Measurements from ENCODE around the gene TEX264. TPM values are rescaled to one million over a fixed set of nuclear protein-coding genes. Genes with fewer than 3 reads are reported as not detected.

Gene TEX264
- total RNA-seq, 1 experiment from 2014 or later, result 11.8 TPM

DNA sequence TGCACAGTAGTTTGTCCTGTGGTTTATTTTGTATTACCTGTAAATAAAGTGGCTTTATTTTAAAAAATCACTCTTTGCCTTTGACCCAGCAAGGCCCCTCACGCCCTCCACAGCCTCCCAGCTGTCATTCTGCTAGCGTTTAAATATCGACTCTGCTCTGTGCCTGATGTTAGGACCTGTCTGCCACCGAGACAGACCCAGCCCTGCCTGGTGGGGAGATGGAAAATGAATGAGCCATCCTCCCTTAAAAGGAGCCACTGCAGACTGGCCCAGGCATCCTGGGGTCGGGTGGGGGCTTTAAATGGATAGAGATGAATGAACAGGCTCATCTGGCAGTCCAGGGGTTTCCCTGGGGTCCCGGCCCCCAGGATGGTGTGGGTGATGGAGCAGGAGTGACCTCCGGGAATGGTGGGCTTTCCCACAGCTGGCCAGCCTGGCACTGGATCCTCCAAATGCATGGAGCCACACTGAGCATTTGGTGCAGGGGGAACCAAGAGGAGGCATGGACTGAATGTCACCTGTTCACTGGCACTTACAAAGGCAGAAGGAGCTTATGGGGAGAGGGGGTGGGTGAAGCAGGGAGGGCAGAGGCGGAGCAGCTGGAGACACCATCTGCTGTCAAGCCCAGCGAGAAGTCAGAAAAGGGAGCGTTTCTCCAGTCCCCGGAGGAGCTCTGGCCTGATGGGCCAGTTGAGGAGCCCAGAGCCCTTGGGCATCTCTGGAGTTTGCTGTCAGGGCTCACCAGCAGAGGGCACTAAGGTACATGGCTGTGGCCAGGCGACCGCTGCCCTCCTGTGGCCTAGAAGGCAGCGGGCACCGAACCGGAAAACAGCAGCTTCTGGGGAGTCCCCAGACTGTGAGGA lies 47.7 kb downstream of the TEX264 start (continued):
- TF ChIP-seq, protein P1, sequence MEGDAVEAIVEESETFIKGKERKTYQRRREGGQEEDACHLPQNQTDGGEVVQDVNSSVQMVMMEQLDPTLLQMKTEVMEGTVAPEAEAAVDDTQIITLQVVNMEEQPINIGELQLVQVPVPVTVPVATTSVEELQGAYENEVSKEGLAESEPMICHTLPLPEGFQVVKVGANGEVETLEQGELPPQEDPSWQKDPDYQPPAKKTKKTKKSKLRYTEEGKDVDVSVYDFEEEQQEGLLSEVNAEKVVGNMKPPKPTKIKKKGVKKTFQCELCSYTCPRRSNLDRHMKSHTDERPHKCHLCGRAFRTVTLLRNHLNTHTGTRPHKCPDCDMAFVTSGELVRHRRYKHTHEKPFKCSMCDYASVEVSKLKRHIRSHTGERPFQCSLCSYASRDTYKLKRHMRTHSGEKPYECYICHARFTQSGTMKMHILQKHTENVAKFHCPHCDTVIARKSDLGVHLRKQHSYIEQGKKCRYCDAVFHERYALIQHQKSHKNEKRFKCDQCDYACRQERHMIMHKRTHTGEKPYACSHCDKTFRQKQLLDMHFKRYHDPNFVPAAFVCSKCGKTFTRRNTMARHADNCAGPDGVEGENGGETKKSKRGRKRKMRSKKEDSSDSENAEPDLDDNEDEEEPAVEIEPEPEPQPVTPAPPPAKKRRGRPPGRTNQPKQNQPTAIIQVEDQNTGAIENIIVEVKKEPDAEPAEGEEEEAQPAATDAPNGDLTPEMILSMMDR (IDR thresholded peaks at IDR 0.05), result peak; percentile 60
- TF ChIP-seq ZNF263 (CRISPR knock-in tag; IDR thresholded peaks at IDR 0.05; ENCODE audit: low read depth) (no peak), SP1 (CRISPR knock-in tag; conservative IDR thresholded peaks at IDR 0.05) (0 out of 2 replicates have a peak, but pooled peaks have one; percentile 37), ZNF416 (CRISPR knock-in tag; IDR thresholded peaks at IDR 0.05) (no peak), ELF4 (CRISPR knock-in tag; IDR thresholded peaks at IDR 0.05; ENCODE audit: low read depth) (no peak)

DNA sequence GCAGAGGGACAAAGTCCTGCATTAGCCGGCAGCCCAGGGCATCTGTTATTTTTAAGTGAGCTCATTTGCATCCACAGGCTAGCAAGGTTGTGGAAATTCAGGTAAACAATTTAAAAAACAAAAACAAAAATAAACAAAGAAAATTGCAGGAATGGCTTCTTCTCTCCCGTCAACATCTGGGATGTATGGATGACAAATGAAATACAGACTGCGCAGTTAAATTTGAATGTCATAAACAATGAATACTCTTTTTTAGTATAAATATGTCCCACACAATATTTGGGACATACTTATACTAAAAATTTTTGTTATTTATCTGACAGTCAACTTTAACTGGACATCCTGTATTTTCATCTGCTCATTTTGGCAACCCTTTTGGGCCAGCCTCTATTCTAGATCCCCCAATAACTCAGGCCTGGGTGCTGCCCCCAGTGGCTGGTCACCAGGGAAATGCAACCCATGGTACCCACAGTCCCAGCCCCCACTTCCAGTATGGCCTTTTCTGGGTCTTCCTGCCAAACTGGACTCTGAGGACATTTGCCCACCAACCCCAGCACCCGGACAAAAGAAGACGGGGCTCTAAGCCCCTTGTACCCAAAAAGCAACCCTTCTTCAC lies 48.5 kb downstream of the TEX264 start:
- ChIA-PET POLR2A (interaction anchor here (1.0 kb wide), 1 partner anchor 83 kb away, joined by 3 read pairs; no protein-coding TSS in a partner anchor), CTCF (interaction anchor here (0.6 to 6.6 kb wide), 55 partner anchors 10 to 436 kb away, joined by 3 to 190 read pairs (median 6); partner anchors contain the start of genes DCAF1, GPR62, GRM2 and IQCF6)
- no peak for DNase-seq (ENCODE audit: low spot score)
- Mint-ChIP-seq H3K4me1 (peaks cover 16% of the 10 kb centered on the region), H3K27ac (no peak overlapping the region), H3K9me3 (peaks cover 4% of the 10 kb centered on the region; the same call in 1 of the 2 replicates), H3K36me3 (no peaks in the 10 kb centered on the region), H3K27me3 (ENCODE audit: low read depth) (peaks cover 3% of the 10 kb centered on the region; the same call in 1 of the 2 replicates), H3K4me3 (no peak overlapping the region)
- TF ChIP-seq RORB (CRISPR knock-in tag; IDR thresholded peaks at IDR 0.05) (no peak), KAT7 (CRISPR knock-in tag; IDR thresholded peaks at IDR 0.05; ENCODE audit: borderline replicate concordance) (no peak), PRRX2 (CRISPR knock-in tag; IDR thresholded peaks at IDR 0.05) (no peak), IRF2 (CRISPR knock-in tag; IDR thresholded peaks at IDR 0.05; ENCODE audit: borderline replicate concordance, low read depth) (no peak), ZNF396 (CRISPR knock-in tag; IDR thresholded peaks at IDR 0.05; ENCODE audit: borderline replicate concordance) (no peak)
- ATAC-seq, result peak; percentile 23; the same call in 1 of the 2 replicates

DNA sequence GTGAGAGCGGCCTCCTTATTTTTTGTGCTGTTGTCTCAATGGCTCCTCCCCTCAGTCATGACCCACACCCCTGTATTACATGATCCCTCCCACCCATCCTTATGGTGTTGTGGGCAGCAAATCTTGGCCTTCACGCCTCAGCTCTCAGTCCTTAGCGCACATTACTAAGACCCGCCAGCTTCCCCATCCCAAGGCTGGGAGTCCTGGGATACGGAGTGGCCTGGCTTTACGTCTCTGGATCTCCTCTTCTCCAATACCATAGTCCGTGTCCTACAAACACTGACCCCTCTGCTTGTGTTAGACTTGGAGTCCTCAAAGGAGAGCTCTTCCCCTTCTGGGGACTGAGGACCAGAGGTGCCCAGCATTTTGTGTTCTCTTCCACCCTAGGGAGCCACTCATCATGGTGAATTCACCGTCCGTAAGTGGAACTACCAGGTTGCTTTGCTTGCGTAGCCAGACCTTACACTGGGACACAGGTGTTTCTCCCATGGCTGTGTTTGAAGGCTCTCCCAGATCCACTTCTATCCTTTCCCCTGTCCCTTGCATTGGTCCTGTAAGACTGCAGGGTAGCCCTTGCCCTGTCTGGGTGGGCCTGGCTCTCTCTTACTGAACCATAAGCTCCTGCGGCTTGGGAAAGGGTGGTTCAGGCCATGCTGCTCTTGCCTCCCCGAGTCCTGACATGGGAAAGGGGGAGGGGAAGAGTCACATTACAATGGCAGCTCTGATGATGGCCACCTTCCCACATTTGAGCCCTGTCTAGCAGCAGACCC lies 49.4 kb downstream of the TEX264 start:
- Mint-ChIP-seq H3K4me1 (peaks cover 16% of the 10 kb centered on the region), H3K36me3 (no peaks in the 10 kb centered on the region), H3K9me3 (peaks cover 8% of the 10 kb centered on the region; the same call in 1 of the 2 replicates), H3K27me3 (ENCODE audit: low read depth) (peaks cover 1% of the 10 kb centered on the region; the same call in 1 of the 2 replicates), H3K27ac (peak overlapping the region; percentile 35), H3K4me3 (no peak overlapping the region)
- DNase-seq (ENCODE audit: low spot score) (no peak), ATAC-seq (no peak)
- ChIA-PET POLR2A (no interaction called here), CTCF (interaction anchor here (1.2 to 6.6 kb wide), 6 partner anchors 13 to 164 kb away, joined by 3 to 190 read pairs (median 64); partner anchors contain the start of gene GRM2)
- TF ChIP-seq, protein P2, sequence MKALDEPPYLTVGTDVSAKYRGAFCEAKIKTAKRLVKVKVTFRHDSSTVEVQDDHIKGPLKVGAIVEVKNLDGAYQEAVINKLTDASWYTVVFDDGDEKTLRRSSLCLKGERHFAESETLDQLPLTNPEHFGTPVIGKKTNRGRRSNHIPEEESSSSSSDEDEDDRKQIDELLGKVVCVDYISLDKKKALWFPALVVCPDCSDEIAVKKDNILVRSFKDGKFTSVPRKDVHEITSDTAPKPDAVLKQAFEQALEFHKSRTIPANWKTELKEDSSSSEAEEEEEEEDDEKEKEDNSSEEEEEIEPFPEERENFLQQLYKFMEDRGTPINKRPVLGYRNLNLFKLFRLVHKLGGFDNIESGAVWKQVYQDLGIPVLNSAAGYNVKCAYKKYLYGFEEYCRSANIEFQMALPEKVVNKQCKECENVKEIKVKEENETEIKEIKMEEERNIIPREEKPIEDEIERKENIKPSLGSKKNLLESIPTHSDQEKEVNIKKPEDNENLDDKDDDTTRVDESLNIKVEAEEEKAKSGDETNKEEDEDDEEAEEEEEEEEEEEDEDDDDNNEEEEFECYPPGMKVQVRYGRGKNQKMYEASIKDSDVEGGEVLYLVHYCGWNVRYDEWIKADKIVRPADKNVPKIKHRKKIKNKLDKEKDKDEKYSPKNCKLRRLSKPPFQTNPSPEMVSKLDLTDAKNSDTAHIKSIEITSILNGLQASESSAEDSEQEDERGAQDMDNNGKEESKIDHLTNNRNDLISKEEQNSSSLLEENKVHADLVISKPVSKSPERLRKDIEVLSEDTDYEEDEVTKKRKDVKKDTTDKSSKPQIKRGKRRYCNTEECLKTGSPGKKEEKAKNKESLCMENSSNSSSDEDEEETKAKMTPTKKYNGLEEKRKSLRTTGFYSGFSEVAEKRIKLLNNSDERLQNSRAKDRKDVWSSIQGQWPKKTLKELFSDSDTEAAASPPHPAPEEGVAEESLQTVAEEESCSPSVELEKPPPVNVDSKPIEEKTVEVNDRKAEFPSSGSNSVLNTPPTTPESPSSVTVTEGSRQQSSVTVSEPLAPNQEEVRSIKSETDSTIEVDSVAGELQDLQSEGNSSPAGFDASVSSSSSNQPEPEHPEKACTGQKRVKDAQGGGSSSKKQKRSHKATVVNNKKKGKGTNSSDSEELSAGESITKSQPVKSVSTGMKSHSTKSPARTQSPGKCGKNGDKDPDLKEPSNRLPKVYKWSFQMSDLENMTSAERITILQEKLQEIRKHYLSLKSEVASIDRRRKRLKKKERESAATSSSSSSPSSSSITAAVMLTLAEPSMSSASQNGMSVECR (CRISPR knock-in tag; IDR thresholded peaks at IDR 0.05; ENCODE audit: borderline replicate concordance), result no peak
- no peak for TF ChIP-seq RELA (CRISPR knock-in tag; IDR thresholded peaks at IDR 0.05; ENCODE audit: borderline replicate concordance)
- TF ChIP-seq ETV6 (CRISPR knock-in tag; IDR thresholded peaks at IDR 0.05), result no peak

Measured in WTC11 (cell line).